Activated CD4-positive, alpha-beta T cell treated with anti-CD3 and anti-CD28 coated beads, Interleukin-10, Interleukin-2, amounts not matched to agents 100 ng/mL and 50 ng/mL, durations not matched to agents 16 hours and 8 hours (primary cell): ENCODE results near the gene C1QL4.
A peak's percentile ranks its signal among the peaks of the same experiment; 100 is the strongest.
"Not testable (repeated sequence)": the region's sequence is repeated elsewhere in the genome, so short reads cannot be mapped to it uniquely, and the experiment has no call there.

ENCODE experiments used
- DNase-seq: peaks from one replicate; pipeline ENCODE4 v3.0.0-alpha.2; 2020

The C1QL4 gene

GRCh38 chr12:49297695-49298060, 39.3 kb downstream of the C1QL4 start:
- DNase-seq = no peak

DNA sequence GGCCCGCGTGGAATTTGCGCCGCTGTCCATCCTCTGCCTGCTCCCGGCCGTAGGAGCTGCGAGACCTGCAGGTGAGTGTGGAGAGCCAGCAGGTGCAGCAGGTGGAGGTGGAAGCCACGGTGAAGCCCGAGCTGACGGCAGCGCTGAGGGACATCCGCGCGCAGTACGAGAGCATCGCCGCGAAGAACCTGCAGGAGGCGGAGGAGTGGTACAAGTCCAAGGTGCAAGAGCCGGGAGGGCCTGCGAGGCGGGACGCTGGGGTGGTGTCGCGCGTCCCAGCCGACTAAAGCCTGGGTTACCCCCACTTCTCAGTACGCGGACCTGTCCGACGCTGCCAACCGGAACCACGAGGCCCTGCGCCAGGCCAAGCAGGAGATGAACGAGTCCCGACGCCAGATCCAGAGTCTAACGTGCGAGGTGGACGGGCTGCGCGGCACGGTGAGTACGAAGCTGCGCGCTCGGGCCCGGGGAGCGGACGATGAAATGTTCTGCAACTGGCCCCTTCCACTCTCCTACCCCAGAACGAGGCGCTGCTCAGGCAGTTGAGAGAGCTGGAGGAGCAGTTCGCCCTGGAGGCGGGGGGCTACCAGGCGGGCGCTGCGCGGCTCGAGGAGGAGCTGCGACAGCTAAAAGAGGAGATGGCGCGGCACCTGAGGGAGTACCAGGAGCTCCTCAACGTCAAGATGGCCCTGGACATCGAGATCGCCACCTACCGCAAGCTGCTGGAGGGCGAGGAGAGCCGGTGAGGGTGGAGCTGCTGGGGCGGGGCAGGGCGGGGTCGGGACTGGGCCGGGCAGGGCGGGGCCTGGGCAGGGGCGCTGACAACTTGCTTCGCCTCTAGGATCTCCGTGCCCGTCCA, 39.9 kb downstream of the C1QL4 start:
- DNase-seq = peak; percentile 62

GRCh38 chr12:49296034-49296835, 40.8 kb downstream of the C1QL4 start:
- peak; percentile 75 for DNase-seq

- DNase-seq = no peak
Measured at GRCh38 chr12:49295082-49295936, 41.7 kb downstream of the C1QL4 start, which contains the start of gene PRPH. PRPH (plus strand) TSS chr12:49295147; CDS start chr12:49295201, 54 bp downstream.

DNA sequence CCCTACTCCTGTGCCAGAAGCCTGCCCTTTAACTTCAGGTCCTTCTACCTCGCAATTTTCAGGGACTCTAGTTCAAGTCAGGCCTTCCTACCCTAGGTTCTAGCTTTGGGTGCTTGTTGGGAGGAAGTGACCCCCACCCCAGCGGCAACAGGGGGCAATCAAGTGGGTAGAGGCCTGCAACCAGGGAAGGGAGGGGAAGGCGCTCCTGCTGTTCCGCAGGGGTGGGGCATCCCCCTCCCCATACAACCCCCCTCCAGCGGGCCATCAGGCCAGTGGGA, 42.2 kb downstream of the C1QL4 start:
- no peak for DNase-seq

DNA sequence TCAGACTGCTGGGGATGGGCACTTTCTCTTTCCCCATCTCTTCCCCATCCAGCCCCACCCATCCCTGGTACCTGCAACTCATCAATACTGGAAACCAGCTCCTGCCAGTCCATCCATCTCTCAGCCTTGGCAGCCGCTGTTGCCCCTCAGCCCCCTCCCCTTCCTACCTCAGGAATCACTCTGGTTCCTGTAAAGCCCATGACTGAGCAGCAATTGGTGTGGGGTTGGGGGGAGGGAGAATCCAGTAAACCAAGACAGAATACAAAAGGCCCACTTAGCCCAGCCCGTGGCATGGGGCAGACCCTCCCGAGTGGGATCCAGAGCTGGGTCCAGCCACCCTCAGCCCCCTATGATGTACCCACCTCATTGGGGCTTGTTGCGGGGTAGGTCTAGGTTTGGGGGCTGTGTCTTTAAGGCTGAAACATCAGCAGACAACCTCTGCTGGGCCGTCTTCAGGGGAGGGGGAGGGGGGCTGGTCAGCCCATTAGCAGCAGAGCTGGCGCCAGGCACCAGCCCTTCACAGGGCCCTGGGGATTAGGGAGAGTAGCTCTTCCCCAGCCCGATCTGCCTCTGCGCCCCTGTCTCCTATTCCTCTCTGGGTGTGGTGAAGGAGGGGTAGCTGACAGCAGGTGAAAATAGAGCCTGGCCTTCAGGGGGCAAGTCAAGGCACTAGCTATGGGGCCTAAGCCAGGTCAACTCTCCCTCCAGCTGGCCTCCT, 42.7 kb downstream of the C1QL4 start:
- no peak for DNase-seq

- no peak for DNase-seq
Measured at GRCh38 chr12:49293056-49293956, 43.7 kb downstream of the C1QL4 start.

DNA sequence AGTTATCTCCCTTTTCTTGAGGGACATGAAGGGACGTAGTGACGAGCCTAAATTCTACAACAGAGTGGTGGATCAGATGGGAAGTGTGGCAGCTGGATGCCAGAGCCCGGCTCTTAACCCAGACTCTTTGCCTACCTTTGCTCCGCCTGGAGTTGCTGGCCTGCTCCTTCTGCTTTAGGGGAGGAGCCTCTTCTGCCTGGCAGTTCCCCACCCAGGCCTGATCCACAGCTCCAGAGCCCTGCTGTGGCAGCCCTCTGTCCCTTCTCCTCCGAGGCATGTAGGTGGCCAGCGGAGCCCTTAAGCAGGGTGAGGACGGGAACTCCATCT, 44.3 kb downstream of the C1QL4 start:
- DNase-seq = no peak

- DNase-seq = no peak
Measured at GRCh38 chr12:49288922-49289555, 47.9 kb downstream of the C1QL4 start.

- peak; percentile 74 for DNase-seq
Measured at GRCh38 chr12:49288412-49288853, 48.6 kb downstream of the C1QL4 start.

DNA sequence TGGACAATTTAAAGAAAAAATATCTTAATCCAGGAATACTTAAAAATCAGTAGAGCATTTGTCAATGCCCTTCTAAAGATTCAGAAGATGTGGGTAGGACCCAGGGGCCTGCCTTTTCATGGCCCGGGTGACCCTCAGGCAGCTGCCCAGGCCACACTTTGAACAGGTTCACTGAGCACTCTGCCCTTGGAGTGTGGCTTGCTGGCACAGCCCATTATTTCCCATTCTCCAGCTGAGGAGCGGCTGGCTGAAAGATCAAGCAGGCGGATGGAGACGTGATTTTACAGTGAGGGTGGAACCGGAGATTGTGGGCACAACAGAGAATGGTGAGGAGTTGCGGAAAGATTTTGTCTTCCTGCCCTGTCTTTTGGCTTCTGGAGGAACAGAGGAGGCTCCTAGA, 49.1 kb downstream of the C1QL4 start:
- DNase-seq = no peak

DNA sequence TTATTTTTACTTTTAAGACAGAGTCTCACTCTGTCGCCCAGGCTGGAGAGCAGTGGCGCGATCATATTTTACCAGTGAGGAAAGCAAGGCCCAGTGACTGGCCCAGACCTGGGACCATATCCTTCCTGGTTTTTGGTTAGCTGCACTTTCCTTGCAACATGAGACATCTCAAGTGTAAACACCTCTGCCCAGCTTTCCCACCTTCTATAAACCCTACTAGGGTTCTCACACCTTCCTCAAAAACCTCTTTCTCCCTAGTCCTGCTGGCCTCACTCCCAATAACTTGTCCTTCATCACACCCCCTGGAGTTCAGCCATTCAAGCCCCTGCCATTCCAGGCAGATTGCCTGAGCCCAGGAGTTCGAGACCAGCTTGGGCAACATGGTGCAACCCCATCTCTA, 52.3 kb downstream of the C1QL4 start:
- DNase-seq = no peak

DNA sequence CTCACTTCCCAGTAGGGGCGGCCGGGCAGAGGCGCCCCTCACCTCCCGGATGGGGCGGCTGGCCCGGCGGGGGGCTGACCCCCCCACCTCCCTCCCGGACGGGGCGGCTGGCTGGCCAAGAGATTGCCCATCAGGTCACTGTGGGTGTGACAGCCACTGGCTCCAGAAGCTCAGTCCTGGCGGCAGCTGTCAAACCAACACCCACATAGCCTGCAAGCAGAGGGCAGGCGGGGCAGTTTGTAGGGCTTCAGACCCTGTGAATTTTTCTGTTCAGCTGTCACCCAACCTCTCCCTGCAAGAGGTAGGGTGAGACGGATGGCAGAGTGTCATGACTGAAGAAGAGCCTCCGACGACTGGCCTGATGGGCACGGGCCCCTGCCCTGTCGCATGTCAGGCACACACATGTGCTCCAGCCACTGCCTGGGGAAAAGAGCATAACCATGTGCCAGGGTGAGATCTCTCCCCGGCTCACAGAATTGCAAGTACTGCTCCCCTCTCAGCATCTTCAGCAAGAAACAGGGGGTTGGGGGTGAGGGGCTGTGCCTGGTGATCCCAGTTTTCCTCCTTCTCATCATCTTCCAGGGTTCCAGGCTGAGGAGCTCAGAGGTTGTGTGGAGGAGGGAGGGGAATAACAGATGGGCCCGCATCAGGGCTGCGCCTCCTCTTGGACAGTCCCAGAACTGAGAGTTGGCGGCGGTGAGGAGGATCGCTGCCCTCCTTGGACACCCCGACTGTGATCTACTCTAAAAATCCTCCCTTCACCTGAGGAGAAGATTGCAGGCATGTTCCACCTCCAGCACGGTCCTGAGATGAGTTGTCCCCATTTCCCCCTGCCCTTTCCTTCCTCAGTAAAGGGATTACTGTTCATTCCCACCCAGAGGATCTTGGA, 53.2 kb downstream of the C1QL4 start:
- DNase-seq = no peak

- DNase-seq = not testable (repeated sequence)
Measured at GRCh38 chr12:49282740-49283375, 54.1 kb downstream of the C1QL4 start.
